Daoy (cell line): ENCODE data around the gene TERF2IP. TPM values are rescaled to one million over a fixed set of nuclear protein-coding genes. Genes with fewer than 3 reads are reported as not detected.

Experiments used
- DNase-seq: peaks from one replicate; pipeline ENCODE4 v3.0.0-alpha.2; 2015; ENCODE audit warnings: low read depth
- total RNA-seq: library from RNA; depleted of rRNA; stranded (reverse); fragments of >200 nt; shearing (Covaris generic); gene quantifications from 2 replicates; pipeline ENCODE4 v1.2.3, GENCODE V29; 2014; rRNA removed

The TERF2IP gene
- total RNA-seq = 60.2 and 70.8 TPM in 2 replicates

GRCh38 chr16:75647492-75648264 lies at the start of gene TERF2IP, which contains the start of gene KARS1:
TERF2IP (plus strand) TSS chr16:75647773; CDS start chr16:75647883, 110 bp downstream.
KARS1 (minus strand) TSS chr16:75647665; CDS start chr16:75647639, 26 bp downstream.
- peak; percentile 95 for DNase-seq

GRCh38 chr16:75599452-75600277 lies 47.9 kb upstream of the TERF2IP start:
- no peak for DNase-seq

GRCh38 chr16:75603241-75603640 lies 44.3 kb upstream of the TERF2IP start:
- no peak for DNase-seq

GRCh38 chr16:75606507-75606906 lies 41.1 kb upstream of the TERF2IP start:
- no peak for DNase-seq

GRCh38 chr16:75614066-75614897 lies 33.3 kb upstream of the TERF2IP start:
- no peak for DNase-seq

GRCh38 chr16:75615619-75616018 lies 32.0 kb upstream of the TERF2IP start:
- DNase-seq = no peak

GRCh38 chr16:75616521-75617010 lies 31.0 kb upstream of the TERF2IP start:
- DNase-seq = no peak

- DNase-seq = no peak
Measured at GRCh38 chr16:75617121-75617520, 30.5 kb upstream of the TERF2IP start.

- DNase-seq = no peak
Measured at GRCh38 chr16:75618780-75619179, 28.8 kb upstream of the TERF2IP start.

- no peak for DNase-seq
Measured at GRCh38 chr16:75620326-75621169, 27.0 kb upstream of the TERF2IP start.

- DNase-seq = peak; percentile 4
Measured at GRCh38 chr16:75621170-75621477, 26.4 kb upstream of the TERF2IP start.

- DNase-seq = peak; percentile 98
Measured at GRCh38 chr16:75622761-75623605, 24.6 kb upstream of the TERF2IP start, which contains the start of gene ADAT1. ADAT1 (minus strand) TSS chr16:75623281; CDS start chr16:75620799, 2,482 bp downstream.

GRCh38 chr16:75624921-75625334 lies 22.6 kb upstream of the TERF2IP start:
- DNase-seq = peak; percentile 18

- no peak for DNase-seq
Measured at GRCh38 chr16:75626806-75627205, 20.8 kb upstream of the TERF2IP start.

- DNase-seq = no peak
Measured at GRCh38 chr16:75627851-75628250, 19.7 kb upstream of the TERF2IP start.

- no peak for DNase-seq
Measured at GRCh38 chr16:75628351-75628750, 19.2 kb upstream of the TERF2IP start.

GRCh38 chr16:75629132-75629531 lies 18.4 kb upstream of the TERF2IP start:
- no peak for DNase-seq

GRCh38 chr16:75630052-75630451 lies 17.5 kb upstream of the TERF2IP start:
- DNase-seq = no peak

GRCh38 chr16:75632857-75633256 lies 14.7 kb upstream of the TERF2IP start:
- DNase-seq = no peak

GRCh38 chr16:75635036-75635435 lies 12.5 kb upstream of the TERF2IP start:
- no peak for DNase-seq
